Choroid plexus epithelial cell (primary cell): Measurements from ENCODE around the gene NUP205.

Experiments
- DNase-seq: peaks from one replicate; pipeline ENCODE4 v3.0.0-alpha.2; 2010; ENCODE audit warnings: low read depth
- H3K4me3 ChIP-seq: 2 replicates; pipeline ENCODE4 v1.5.1; 2011; ENCODE audit warnings: low read depth, mild to moderate bottlenecking, control low read depth, low read length, moderate library complexity
- TF ChIP-seq, protein P1 (sequence below): conservative IDR thresholded peaks from 2 replicates; pipeline ENCODE4 v1.5.1; 2011; ENCODE audit warnings: low read depth, mild to moderate bottlenecking, control low read depth, inconsistent platforms, low read length, moderate library complexity

Gene NUP205

DNA sequence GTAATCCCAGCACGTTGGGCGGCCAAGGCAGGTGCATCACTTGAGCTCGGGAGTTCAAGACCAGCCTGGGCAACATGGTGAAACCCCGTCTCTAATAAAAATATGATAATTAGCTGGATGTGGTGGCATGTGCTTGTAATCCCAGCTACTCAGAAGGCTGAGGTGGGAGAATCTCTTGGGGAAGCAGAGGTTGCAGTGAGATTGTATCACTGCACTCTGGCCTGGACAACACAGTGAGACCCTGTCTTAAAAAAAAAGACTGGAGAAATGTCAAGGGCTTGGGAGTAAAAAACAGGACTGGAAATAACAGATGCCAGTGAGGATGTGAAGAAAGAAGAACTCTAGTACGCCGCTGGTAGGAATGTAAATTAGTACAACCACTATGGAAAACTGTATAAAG is 16.7 kb upstream of the NUP205 start:
- no peak overlapping the region for H3K4me3 ChIP-seq
- TF ChIP-seq, protein P1, sequence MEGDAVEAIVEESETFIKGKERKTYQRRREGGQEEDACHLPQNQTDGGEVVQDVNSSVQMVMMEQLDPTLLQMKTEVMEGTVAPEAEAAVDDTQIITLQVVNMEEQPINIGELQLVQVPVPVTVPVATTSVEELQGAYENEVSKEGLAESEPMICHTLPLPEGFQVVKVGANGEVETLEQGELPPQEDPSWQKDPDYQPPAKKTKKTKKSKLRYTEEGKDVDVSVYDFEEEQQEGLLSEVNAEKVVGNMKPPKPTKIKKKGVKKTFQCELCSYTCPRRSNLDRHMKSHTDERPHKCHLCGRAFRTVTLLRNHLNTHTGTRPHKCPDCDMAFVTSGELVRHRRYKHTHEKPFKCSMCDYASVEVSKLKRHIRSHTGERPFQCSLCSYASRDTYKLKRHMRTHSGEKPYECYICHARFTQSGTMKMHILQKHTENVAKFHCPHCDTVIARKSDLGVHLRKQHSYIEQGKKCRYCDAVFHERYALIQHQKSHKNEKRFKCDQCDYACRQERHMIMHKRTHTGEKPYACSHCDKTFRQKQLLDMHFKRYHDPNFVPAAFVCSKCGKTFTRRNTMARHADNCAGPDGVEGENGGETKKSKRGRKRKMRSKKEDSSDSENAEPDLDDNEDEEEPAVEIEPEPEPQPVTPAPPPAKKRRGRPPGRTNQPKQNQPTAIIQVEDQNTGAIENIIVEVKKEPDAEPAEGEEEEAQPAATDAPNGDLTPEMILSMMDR = no peak
- DNase-seq = no peak

DNA sequence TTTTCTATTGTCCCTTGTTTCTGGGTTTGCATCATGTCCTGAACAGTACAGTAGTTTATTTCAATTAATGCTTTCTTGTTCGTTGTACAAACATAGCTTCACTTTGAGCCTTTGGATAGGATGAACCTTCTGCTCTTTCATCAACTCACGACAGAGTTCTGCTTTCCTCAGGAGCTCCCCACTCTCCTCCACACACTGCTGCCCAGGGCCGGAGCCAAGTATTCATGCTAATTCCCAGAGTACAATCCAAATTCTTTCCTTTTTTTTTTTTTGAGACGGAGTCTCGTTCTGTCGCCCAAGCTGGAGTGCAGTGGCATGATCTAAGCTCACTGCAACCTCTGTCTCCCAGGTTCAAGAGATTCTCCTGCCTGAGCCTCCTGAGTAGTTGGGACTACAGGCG is 7.5 kb upstream of the NUP205 start:
- TF ChIP-seq, protein P1 = no peak
- no peak for DNase-seq
- no peak overlapping the region for H3K4me3 ChIP-seq

GRCh38 chr7:135552148-135552547 is 5.6 kb upstream of the NUP205 start:
- H3K4me3 ChIP-seq = no peak overlapping the region
- TF ChIP-seq, protein P1 = no peak
- DNase-seq = no peak

DNA sequence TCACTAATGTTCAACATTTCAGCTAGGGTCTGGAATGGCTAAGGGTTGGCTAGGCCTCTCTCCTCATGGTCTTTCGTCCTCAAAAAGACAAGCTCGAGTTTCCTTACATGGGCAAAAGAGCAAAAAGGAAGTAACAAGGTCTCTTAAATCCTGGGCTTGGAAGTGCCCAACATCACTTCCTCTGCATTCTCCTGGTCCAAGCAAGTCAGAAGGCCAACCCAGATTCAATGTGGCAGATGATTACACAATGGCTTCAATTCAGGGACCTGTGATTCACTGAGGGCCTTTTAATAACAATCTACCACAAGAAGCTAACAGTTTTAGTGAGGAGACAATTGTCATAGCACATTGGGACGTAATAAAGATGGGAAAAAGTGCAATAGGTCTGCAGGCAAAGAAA is 4.4 kb upstream of the NUP205 start:
- H3K4me3 ChIP-seq = no peak overlapping the region
- DNase-seq = no peak
- TF ChIP-seq, protein P1 = no peak

DNA sequence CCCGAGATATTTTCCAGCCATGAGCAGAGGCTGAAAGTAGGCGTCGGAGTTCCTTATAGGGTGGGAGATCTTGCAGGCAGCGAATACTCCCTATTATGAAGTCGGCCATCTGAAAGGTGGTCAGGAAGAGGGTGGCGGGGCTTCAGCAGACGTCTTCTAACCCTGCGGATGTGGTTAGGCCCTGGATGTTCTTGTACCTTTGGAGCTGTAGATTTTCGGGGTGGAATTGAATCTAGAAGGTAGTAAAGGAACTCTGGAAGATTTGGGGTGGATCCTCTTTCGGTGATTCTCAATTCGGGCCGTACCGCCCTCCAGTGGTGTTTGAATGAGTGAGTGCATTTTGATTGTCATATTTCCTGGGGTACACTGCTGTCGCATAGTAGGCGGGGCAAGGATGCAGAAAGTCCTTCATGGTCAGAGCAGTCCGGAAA is 635 bp downstream of the NUP205 start:
- DNase-seq = peak; percentile 61
- peak overlapping the region; percentile 97 for H3K4me3 ChIP-seq
- TF ChIP-seq, protein P1 = peak; percentile 77

DNA sequence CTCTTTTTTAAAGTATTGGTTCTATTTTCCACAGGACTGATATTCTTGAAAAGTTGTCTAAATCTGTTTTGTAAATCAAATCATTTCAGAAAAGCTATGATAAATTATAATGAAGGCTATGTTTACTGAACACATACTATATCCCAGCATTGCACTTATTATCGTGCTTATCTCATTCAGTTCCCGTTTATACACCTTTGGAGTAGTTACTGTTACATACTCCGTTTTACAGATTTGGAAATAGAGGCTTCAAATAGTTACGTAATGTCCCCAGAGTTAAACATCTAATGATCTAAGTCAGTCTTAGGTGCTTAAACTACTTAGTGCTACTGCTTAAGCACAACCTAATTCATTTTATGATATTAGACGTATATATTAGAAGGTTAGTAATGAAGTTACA is 1.2 kb downstream of the NUP205 start:
- no peak for DNase-seq
- peak overlapping the region; percentile 97 for H3K4me3 ChIP-seq
- TF ChIP-seq, protein P1 = no peak

DNA sequence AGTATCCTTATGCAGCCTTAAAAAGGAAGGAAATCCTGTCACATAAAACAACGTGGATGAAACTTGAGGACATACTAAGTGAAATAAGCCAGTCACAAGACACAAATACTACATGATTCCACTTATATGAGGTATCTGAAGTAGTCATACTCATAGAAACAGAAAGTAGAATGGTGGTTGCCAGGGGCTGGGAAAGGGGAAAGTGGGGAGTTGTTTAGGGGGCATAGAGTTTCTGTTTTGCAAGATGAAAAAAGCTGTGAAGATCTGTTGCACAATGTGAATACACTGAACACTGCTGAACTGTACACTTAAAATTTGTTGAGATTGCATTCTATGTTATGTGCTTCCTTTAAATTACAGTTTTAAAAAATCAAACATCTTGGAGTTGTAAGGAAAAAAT is 2.9 kb downstream of the NUP205 start:
- TF ChIP-seq, protein P1 = no peak
- no peak for DNase-seq
- no peak overlapping the region for H3K4me3 ChIP-seq
